Activated CD4-positive, alpha-beta T cell treated with anti-CD3 and anti-CD28 coated beads for 1 hour (primary cell): ENCODE measurements around the gene HS3ST3B1.

Source experiments
- DNase-seq: peaks from one replicate; pipeline ENCODE4 v3.0.0-alpha.2; 2020

HS3ST3B1 gene

GRCh38 chr17:14359163-14360020 lies 58.5 kb downstream of the HS3ST3B1 start:
- DNase-seq, result no peak

GRCh38 chr17:14360856-14361255 lies 60.0 kb downstream of the HS3ST3B1 start:
- no peak for DNase-seq

DNA sequence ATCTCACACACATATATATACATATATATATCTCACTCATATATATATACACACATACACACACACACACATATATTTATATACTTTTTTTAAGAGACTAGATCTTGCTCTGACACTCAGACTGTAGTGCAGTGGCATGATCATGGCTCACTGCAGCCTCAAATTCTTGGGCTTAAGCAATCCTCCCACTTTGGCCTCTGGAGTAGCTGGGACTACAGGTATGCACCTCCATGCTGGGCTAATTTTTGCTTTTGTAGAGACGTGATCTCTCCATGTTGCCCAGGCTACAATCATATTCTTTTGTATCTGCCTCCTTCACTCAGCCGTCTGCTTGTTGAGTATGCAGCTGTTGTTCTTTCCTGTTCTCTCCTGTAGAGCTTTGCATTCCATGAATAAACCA lies 60.6 kb downstream of the HS3ST3B1 start:
- DNase-seq, result no peak

- DNase-seq, result no peak
These were observed 61.1 kb downstream of the HS3ST3B1 start for GRCh38 chr17:14361945-14362508.

DNA sequence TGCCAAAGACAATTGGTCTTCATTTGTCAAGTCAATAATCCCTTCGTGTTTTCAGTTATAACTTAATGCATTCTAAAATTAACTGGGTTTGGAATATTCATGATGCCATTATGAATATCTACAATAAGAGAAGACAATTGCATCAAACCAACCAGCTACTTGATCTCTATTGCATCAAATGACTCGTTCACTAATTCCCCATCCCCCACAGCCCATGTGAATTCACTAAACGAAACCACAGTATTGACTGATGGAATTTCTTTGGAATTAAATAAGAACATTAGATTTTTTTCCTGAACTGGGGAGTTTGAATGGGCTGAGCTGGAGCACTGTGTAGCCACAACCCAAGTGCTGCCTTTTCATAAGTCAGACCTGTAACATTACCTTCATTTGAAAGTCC lies 65.3 kb downstream of the HS3ST3B1 start:
- DNase-seq, result no peak

GRCh38 chr17:14372461-14372860 lies 71.6 kb downstream of the HS3ST3B1 start:
- no peak for DNase-seq

GRCh38 chr17:14372905-14373613 lies 72.2 kb downstream of the HS3ST3B1 start:
- no peak for DNase-seq

GRCh38 chr17:14373614-14374259 lies 72.9 kb downstream of the HS3ST3B1 start:
- DNase-seq, result no peak

GRCh38 chr17:14374268-14374667 lies 73.4 kb downstream of the HS3ST3B1 start:
- DNase-seq, result no peak

DNA sequence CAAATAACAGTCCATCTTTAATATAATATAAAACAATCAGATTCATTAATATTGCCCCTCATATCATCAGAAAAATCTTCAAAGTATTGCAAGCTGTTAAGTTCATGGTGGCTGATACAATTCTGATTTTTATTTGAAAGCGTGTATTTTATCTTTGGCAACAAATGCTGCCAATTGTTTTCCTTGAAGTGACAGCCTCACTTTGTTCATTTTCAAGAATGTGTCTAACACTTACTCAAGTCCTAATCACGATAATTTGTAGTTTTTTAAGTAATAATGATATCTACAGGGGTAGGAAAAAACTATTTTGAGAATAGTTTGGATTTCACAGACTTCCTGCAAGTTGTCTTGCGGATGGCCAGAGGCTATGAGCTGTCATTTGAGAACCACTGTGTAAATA lies 75.8 kb downstream of the HS3ST3B1 start:
- no peak for DNase-seq

DNA sequence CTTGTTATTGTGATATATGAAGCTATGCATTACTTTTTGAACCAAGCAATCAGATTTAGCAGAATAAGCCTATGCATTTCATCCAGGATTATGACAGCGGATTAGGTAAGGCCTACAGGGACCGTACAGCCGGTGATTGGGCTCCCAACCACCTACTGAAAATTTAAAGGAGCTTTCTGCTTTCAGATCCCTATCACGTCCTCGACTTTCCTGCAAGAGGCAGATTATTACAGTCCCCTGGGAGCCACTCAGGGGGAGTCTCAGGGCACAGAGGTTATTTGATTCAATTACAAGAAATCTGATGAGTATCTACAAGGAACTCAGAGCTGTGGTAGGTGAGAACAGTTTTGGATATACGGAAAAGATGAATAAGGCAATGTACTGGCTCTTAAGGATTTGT lies 80.7 kb downstream of the HS3ST3B1 start:
- no peak for DNase-seq

- DNase-seq, result no peak
These were observed 86.2 kb downstream of the HS3ST3B1 start for GRCh38 chr17:14387036-14387435.

DNA sequence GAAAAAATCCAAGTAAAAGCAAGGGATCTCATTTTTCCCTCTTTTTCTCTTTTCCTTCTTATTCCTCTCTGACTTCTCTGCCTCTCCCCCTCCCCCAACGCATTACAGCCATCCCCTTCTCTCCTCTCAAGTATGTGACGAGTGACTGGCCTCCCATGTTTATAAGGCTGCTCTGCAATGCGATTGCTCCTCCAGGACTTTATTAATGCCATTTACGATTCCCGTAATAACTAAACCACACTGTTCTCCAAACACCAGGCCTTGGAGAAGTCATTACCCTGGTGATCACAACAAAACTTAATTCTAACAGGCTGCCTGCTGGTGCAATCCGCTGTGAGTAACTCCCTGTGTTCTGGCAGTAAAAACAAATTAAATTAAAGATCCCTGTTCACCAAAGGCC lies 88.8 kb downstream of the HS3ST3B1 start:
- DNase-seq, result no peak

DNA sequence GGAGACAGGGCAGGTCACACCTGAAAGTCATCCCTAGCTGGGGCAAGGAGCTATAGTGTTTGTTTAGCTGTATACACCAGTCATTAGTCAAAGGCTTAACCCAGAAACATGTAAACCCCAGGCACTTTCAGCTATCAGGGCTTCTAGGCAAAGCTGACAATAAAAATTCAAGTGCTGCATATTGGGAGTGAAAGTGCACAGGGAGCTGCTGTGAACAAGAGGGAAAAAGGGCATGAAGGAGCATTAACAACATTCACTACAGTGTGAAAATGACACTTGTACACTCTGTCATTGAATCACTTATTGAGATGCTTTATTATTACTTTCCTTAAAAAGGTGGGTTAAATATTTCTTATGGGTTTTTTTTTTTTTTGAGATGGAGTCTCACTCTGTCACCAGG lies 92.8 kb downstream of the HS3ST3B1 start:
- DNase-seq, result no peak

GRCh38 chr17:14395255-14395654 lies 94.4 kb downstream of the HS3ST3B1 start:
- DNase-seq, result no peak

DNA sequence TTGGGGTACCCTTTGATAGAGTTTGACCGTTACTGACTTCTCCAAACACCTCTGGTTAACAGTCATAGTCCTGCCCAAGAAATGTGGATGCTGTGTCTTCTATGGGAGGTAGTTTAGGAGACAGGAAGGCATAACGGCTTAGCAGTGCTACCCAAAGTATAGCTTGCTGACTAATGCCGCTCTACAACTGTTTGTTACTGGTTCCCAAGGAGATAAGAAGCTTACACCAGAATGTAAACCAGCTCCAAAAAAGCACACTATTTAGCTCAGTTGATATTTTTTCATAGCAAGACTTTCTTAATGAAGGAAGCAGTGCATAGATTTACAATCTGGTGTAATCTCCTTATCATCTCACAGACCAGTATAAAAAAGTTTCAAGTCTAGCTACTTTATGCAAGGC lies 95.7 kb downstream of the HS3ST3B1 start:
- no peak for DNase-seq

DNA sequence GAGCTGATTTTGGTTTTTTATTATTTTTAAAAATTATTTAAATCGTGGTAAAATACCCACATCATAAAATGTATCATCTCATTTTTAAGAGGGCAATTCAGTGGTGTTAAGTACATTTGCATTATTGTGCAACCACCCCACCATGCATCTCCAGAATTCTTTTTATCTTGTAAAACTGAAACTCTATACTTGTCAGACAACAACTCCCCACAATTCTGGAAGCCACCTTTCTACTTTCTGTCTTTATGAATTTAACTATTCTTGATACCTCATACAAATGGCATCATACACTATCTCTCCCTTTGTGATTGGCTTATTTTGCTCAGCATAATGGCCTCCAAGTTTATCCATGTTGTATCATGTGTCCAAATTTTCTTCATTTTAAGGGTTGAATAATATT lies 97.9 kb downstream of the HS3ST3B1 start:
- no peak for DNase-seq
